HEK293 (cell line): ENCODE measurements around the gene ANK2.

Experiments used
- CTCF ChIP-seq: fragments of 450-650 bp; formaldehyde crosslinking; IDR thresholded peaks from 2 replicates; pipeline ENCODE4 v1.5.1; 2016; ENCODE audit warnings: missing biosample characterization, missing genetic modification characterization
- ELK4 ChIP-seq: IDR thresholded peaks from 2 replicates; pipeline ENCODE4 v1.6.1; 2011; ENCODE audit warnings: mild to moderate bottlenecking, low read depth, low read length, borderline replicate concordance
- KLF7 ChIP-seq: fragments of 450-650 bp; formaldehyde crosslinking; IDR thresholded peaks from 2 replicates; pipeline ENCODE4 v1.5.1; 2016; ENCODE audit warnings: missing biosample characterization, missing genetic modification characterization, borderline replicate concordance
- TCF7L2 ChIP-seq: IDR thresholded peaks from 2 replicates; pipeline ENCODE4 v1.6.1; 2011; ENCODE audit warnings: low read depth, mild to moderate bottlenecking, inconsistent platforms, low read length, moderate library complexity, borderline replicate concordance
- YY1 ChIP-seq: fragments of 450-650 bp; formaldehyde crosslinking; IDR thresholded peaks from 2 replicates; pipeline ENCODE4 v1.5.1; 2018; ENCODE audit warnings: missing biosample characterization, missing genetic modification characterization
- ZNF155 ChIP-seq: fragments of 450-650 bp; formaldehyde crosslinking; IDR thresholded peaks from 2 replicates; pipeline ENCODE4 v1.5.1; 2016; ENCODE audit warnings: missing biosample characterization, missing genetic modification characterization
- ZNF302 ChIP-seq: fragments of 450-650 bp; formaldehyde crosslinking; IDR thresholded peaks from 2 replicates; pipeline ENCODE4 v1.5.1; 2016; ENCODE audit warnings: missing biosample characterization, missing genetic modification characterization, low read depth
- ZNF354C ChIP-seq: fragments of 450-650 bp; formaldehyde crosslinking; IDR thresholded peaks from 2 replicates; pipeline ENCODE4 v1.5.1; 2016; ENCODE audit warnings: missing biosample characterization, missing genetic modification characterization, low read depth, borderline replicate concordance
- ZNF792 ChIP-seq: fragments of 450-650 bp; formaldehyde crosslinking; IDR thresholded peaks from 2 replicates; pipeline ENCODE4 v1.5.1; 2016; ENCODE audit warnings: missing biosample characterization, missing genetic modification characterization

GRCh38 chr4:113012122-113012725 is 37.2 kb upstream of the ANK2 start:
- TF ChIP-seq CTCF (tag by site-specific recombination): no peak
- no peak for TF ChIP-seq ELK4
- no peak for TF ChIP-seq ZNF354C (tag by site-specific recombination)
- no peak for TF ChIP-seq KLF7 (tag by site-specific recombination)
- no peak for TF ChIP-seq YY1 (tag by site-specific recombination)
- TF ChIP-seq ZNF302 (tag by site-specific recombination): no peak
- no peak for TF ChIP-seq TCF7L2
- no peak for TF ChIP-seq ZNF792 (tag by site-specific recombination)
- TF ChIP-seq ZNF155 (tag by site-specific recombination): no peak
